ENCODE measurements around the gene USP34. TPM values are rescaled to one million over a fixed set of nuclear protein-coding genes. Genes with fewer than 3 reads are reported as not detected.

Gene USP34
- total RNA-seq, 1 donor from 2014 or later: 157 TPM

- H3K36me3 Mint-ChIP-seq: peaks cover 58% of the 10 kb centered on the region
- DNase-seq (ENCODE audit: low spot score in 2 of 2, unreplicated experiment in 2 of 2): no peak
- no peaks in the 10 kb centered on the region for H3K9me3 Mint-ChIP-seq
- H3K4me1 Mint-ChIP-seq: peaks cover 36% of the 10 kb centered on the region
- no peaks in the 10 kb centered on the region for H3K27me3 Mint-ChIP-seq (ENCODE audit: low read depth)
- no peak overlapping the region for H3K4me3 Mint-ChIP-seq
- no peak overlapping the region for H3K27ac Mint-ChIP-seq
- TF ChIP-seq, protein P1, sequence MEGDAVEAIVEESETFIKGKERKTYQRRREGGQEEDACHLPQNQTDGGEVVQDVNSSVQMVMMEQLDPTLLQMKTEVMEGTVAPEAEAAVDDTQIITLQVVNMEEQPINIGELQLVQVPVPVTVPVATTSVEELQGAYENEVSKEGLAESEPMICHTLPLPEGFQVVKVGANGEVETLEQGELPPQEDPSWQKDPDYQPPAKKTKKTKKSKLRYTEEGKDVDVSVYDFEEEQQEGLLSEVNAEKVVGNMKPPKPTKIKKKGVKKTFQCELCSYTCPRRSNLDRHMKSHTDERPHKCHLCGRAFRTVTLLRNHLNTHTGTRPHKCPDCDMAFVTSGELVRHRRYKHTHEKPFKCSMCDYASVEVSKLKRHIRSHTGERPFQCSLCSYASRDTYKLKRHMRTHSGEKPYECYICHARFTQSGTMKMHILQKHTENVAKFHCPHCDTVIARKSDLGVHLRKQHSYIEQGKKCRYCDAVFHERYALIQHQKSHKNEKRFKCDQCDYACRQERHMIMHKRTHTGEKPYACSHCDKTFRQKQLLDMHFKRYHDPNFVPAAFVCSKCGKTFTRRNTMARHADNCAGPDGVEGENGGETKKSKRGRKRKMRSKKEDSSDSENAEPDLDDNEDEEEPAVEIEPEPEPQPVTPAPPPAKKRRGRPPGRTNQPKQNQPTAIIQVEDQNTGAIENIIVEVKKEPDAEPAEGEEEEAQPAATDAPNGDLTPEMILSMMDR (IDR thresholded peaks at IDR 0.05; ENCODE audit: unreplicated experiment): no peak
Measured at GRCh38 chr2:61183795-61184194, 287.1 kb downstream of the USP34 start.

DNA sequence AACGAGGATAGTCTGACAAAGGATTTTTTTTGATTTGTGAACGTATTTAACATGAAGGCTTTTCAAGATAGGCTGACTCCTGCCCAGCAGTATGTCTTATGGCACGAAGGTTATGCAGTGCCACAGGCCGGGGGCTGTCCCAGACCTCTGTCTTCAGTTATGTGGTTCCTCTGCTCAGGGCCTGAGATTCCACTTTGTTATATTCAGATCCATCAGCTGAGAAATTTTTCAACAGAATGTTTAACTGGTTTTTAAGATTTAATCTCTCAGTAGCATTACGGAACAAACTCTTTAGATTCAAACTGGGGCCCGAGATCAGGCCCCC, 288.9 kb downstream of the USP34 start:
- Mint-ChIP-seq H3K36me3 (peaks cover 44% of the 10 kb centered on the region), H3K9me3 (no peaks in the 10 kb centered on the region), H3K27ac (peak overlapping the region; percentile 52), H3K4me3 (no peak overlapping the region), H3K4me1 (peaks cover 44% of the 10 kb centered on the region), H3K27me3 (ENCODE audit: low read depth) (no peaks in the 10 kb centered on the region)
- TF ChIP-seq, protein P1 (IDR thresholded peaks at IDR 0.05; ENCODE audit: unreplicated experiment): no peak
- DNase-seq (ENCODE audit: low spot score in 2 of 2, unreplicated experiment in 2 of 2): no peak

- Mint-ChIP-seq H3K9me3 (no peaks in the 10 kb centered on the region), H3K36me3 (peaks cover 44% of the 10 kb centered on the region), H3K27ac (peak overlapping the region; percentile 52), H3K4me3 (peak overlapping the region; percentile 32), H3K4me1 (peaks cover 47% of the 10 kb centered on the region), H3K27me3 (ENCODE audit: low read depth) (no peaks in the 10 kb centered on the region)
- TF ChIP-seq, protein P1 (IDR thresholded peaks at IDR 0.05; ENCODE audit: unreplicated experiment): no peak
- DNase-seq (ENCODE audit: low spot score in 2 of 2, unreplicated experiment in 2 of 2): no peak
Measured at GRCh38 chr2:61181382-61182058, 289.4 kb downstream of the USP34 start.

- DNase-seq (ENCODE audit: low spot score in 2 of 2, unreplicated experiment in 2 of 2): no peak
- Mint-ChIP-seq H3K36me3 (peaks cover 38% of the 10 kb centered on the region), H3K27me3 (ENCODE audit: low read depth) (peaks cover under 1% of the 10 kb centered on the region), H3K27ac (peak overlapping the region; percentile 82), H3K4me3 (peak overlapping the region; percentile 86), H3K9me3 (no peaks in the 10 kb centered on the region), H3K4me1 (peaks cover 51% of the 10 kb centered on the region)
- TF ChIP-seq, protein P1 (IDR thresholded peaks at IDR 0.05; ENCODE audit: unreplicated experiment): no peak
Measured at GRCh38 chr2:61180686-61181085, 290.2 kb downstream of the USP34 start.

DNA sequence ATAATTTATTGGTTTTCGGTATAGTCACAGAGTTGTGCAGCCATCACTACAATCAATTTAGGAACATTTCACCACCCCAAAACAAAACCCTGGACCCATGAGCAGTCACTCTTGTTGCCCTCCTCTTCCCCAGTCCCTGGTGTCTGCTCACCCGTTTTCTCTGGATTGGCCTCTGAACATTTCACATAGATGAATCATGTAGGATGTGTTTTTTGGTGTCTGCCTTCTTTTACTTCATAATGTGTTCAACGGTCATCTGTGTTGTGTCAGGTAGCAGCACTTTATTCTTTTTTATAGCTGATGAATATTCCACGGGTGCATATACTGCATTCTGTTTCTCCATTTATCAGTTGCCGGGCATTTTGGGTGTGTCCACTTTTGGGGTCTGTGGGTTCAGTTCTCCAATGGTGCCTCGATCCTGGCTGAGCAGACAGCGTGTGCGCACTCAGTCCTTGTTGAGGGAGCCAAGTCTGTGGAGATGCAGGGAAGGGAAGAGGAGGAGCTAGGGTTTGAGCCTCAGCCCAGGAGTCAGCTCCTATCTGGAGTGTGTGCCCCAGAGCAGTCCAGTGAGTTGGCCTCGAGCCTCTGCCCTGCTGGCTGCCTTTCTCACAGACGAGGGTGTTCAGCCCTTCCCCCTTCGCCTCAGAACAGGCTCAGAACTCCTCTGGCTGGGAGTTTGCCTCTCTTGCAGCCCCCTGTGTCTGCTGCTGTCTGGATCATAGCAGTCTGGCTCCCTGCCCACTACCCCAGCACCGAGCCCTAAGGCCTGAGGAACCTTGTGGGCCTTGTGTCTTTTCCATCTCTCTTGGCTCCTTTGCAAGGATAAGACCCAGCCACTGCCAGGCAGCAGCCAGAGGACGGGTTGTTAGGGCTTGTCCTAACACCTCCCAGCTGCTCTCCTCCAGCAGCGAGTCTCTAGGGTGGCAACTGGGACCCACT, 290.9 kb downstream of the USP34 start:
- no peak for DNase-seq (ENCODE audit: low spot score in 2 of 2, unreplicated experiment in 2 of 2)
- TF ChIP-seq, protein P1 (IDR thresholded peaks at IDR 0.05; ENCODE audit: unreplicated experiment): no peak
- peaks cover 6% of the 10 kb centered on the region for H3K27me3 Mint-ChIP-seq (ENCODE audit: low read depth)
- peak overlapping the region; percentile 86 for H3K4me3 Mint-ChIP-seq
- H3K27ac Mint-ChIP-seq: peak overlapping the region; percentile 82
- H3K4me1 Mint-ChIP-seq: peaks cover 51% of the 10 kb centered on the region
- peaks cover 33% of the 10 kb centered on the region for H3K36me3 Mint-ChIP-seq
- H3K9me3 Mint-ChIP-seq: no peaks in the 10 kb centered on the region
